Stimulated activated CD8-positive, alpha-beta memory T cell treated with anti-CD3 and anti-CD28 coated beads, Interleukin-4, amount 100 ng/mL, for 24 hours (primary cell): Measurements from ENCODE around the gene OR2T34.
"Not testable (repeated sequence)": the region's sequence is repeated elsewhere in the genome, so short reads cannot be mapped to it uniquely, and the experiment has no call there.

Source experiments
- DNase-seq: peaks from one replicate; pipeline ENCODE4 v3.0.0-alpha.2; 2020; ENCODE audit warnings: low read depth

OR2T34 gene

GRCh38 chr1:248551027-248551426, 23.5 kb downstream of the OR2T34 start:
- DNase-seq: not testable (repeated sequence)

GRCh38 chr1:248547383-248547782, 27.2 kb downstream of the OR2T34 start:
- not testable (repeated sequence) for DNase-seq

- not testable (repeated sequence) for DNase-seq
Measured at GRCh38 chr1:248537449-248537848, 37.1 kb downstream of the OR2T34 start.
